Keratinocyte (primary cell): ENCODE data around the gene GRHL3. TPM values are rescaled to one million over a fixed set of nuclear protein-coding genes. Genes with fewer than 3 reads are reported as not detected.

Source experiments
- DNase-seq: peaks from one replicate; pipeline ENCODE4 v3.0.0-alpha.2; 2011; ENCODE audit warnings: low read depth, missing footprints, low spot score
- FAIRE-seq: peaks from 2 replicates; lab custom pipeline; 2011; peaks lifted over from hg19 to GRCh38; lab: Jason Lieb, UNC
- H2AFZ ChIP-seq: 2 replicates; pipeline ENCODE4 v1.6.0; 2012; ENCODE audit warnings: low read length, control low read depth, inconsistent platforms; ENCODE audit not compliant: control insufficient read depth
- H3K27ac ChIP-seq: 2 replicates; pipeline ENCODE4 v1.5.1; 2011; ENCODE audit warnings: low read length; ENCODE audit not compliant: control insufficient read depth, insufficient read depth
- H3K27me3 ChIP-seq: 3 replicates; pipeline ENCODE4 v1.6.0; 2011; ENCODE audit warnings: low read length; ENCODE audit not compliant: control insufficient read depth, insufficient read depth; ENCODE audit errors: extremely low read depth
- H3K36me3 ChIP-seq, 2 experiments: 2 replicates in 1 of 2; 3 replicates in 1 of 2; pipeline ENCODE4 v1.5.1; 2011; ENCODE audit warnings: low read length in 2 of 2, mild to moderate bottlenecking in 1 of 2; ENCODE audit not compliant: control insufficient read depth in 2 of 2, insufficient read depth in 2 of 2; ENCODE audit errors: extremely low read depth in 1 of 2
- H3K4me1 ChIP-seq: 3 replicates; pipeline ENCODE4 v1.5.1; 2011; ENCODE audit warnings: low read length; ENCODE audit not compliant: control insufficient read depth, insufficient read depth; ENCODE audit errors: extremely low read depth
- H3K4me2 ChIP-seq: 3 replicates; pipeline ENCODE4 v1.6.0; 2011; ENCODE audit warnings: low read depth, low read length; ENCODE audit not compliant: control insufficient read depth, insufficient read depth; ENCODE audit errors: extremely low read depth
- H3K4me3 ChIP-seq, 3 experiments: fragments of 200-600 bp in 1 of 3; sonication (generic) in 1 of 3; 2 replicates in 2 of 3; 3 replicates in 1 of 3; pipeline ENCODE4 v1.5.1; 2011 to 2016; ENCODE audit warnings: low read length in 3 of 3, mild to moderate bottlenecking in 3 of 3, control low read depth in 2 of 3, inconsistent platforms in 1 of 3, low read depth in 1 of 3, mixed read lengths in 1 of 3, mixed run types in 1 of 3, moderate library complexity in 1 of 3; ENCODE audit not compliant: control insufficient read depth in 2 of 3, insufficient read depth in 2 of 3; ENCODE audit errors: extremely low read depth in 1 of 3
- H3K79me2 ChIP-seq: 2 replicates; pipeline ENCODE4 v1.6.0; 2012; ENCODE audit warnings: low read length; ENCODE audit not compliant: control insufficient read depth, insufficient read depth
- H3K9ac ChIP-seq: 3 replicates; pipeline ENCODE4 v1.6.0; 2011; ENCODE audit warnings: low read length; ENCODE audit not compliant: control insufficient read depth, insufficient read depth; ENCODE audit errors: extremely low read depth
- H3K9me1 ChIP-seq: 3 replicates; pipeline ENCODE4 v1.6.0; 2011; ENCODE audit warnings: low read length; ENCODE audit not compliant: control insufficient read depth, insufficient read depth; ENCODE audit errors: extremely low read depth
- H3K9me3 ChIP-seq: 2 replicates; pipeline ENCODE4 v1.5.1; 2012; ENCODE audit warnings: low read depth, low read length; ENCODE audit not compliant: control insufficient read depth
- H4K20me1 ChIP-seq: 3 replicates; pipeline ENCODE4 v1.6.0; 2011; ENCODE audit warnings: low read length; ENCODE audit not compliant: control insufficient read depth, insufficient read depth; ENCODE audit errors: extremely low read depth
- EZH2 ChIP-seq: IDR thresholded peaks from one replicate; pipeline ENCODE4 v1.6.1; 2012; ENCODE audit warnings: inconsistent platforms, mild to moderate bottlenecking, low read length, moderate library complexity
- dilution Hi-C: fragments of 300-500 bp; cut with MboI; formaldehyde crosslinking; loops from one replicate; pipeline ENCODE4 v1.7.0; 2020; ENCODE audit warnings: low sequenced_read_pairs; ENCODE audit not compliant: extremely low pct_ligation_motif_present
- polyA plus RNA-seq, 5 experiments: library from polyadenylated mRNA; depleted of rRNA in 3 of 5; stranded (reverse) in 3 of 5; stranded (forward) in 1 of 5; unstranded in 1 of 5; fragments of >200 nt; gene quantifications; 1 replicate in 1 of 5; 2 replicates in 3 of 5; 3 replicates in 1 of 5; pipeline versions ENCODE4 v1.2.1 to v1.2.3, GENCODE V29; 2011 to 2012; ENCODE audit warnings: missing spikeins in 2 of 5, low read depth in 1 of 5, low replicate concordance in 1 of 5
- TF ChIP-seq, protein P1 (sequence below), 3 experiments: IDR thresholded peaks in 1 of 3; conservative IDR thresholded peaks in 1 of 3; optimal IDR thresholded peaks in 1 of 3; 2 replicates in 2 of 3; 3 replicates in 1 of 3; pipeline versions ENCODE3 to v1.5.1; 2011; ENCODE audit warnings: low read length in 3 of 3, mild to moderate bottlenecking in 3 of 3, moderate library complexity in 2 of 3, control low read depth in 1 of 3, inconsistent platforms in 1 of 3; ENCODE audit not compliant: insufficient read depth in 2 of 3; ENCODE audit errors: extremely low read depth in 1 of 3

GRHL3 gene
- polyA plus RNA-seq, 1 donor (not counting 4 experiments of a cell fraction or from before 2014, with no cell fraction given): 13.0 TPM

DNA sequence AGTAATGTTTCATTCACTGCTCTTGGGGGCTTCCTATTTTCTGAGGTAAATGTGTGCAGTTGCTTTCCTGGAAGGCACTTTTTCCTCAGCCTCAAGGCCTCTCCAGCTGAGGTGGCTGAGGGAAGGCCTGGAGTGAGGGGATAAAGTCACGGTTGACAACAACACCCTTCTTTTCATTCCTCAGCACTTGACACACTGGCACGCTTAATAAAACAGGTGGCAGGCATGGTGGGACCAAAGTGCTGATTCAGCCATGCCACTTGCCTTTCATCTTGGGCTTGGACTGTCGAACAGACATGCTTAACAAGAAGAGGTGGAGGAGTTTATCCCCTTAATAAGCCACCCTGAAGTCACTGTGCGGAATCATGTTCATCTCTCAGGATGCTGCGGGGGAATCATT, 23.6 kb upstream of the GRHL3 start:
- dilution Hi-C loops: no loop called here
- no peak for DNase-seq

DNA sequence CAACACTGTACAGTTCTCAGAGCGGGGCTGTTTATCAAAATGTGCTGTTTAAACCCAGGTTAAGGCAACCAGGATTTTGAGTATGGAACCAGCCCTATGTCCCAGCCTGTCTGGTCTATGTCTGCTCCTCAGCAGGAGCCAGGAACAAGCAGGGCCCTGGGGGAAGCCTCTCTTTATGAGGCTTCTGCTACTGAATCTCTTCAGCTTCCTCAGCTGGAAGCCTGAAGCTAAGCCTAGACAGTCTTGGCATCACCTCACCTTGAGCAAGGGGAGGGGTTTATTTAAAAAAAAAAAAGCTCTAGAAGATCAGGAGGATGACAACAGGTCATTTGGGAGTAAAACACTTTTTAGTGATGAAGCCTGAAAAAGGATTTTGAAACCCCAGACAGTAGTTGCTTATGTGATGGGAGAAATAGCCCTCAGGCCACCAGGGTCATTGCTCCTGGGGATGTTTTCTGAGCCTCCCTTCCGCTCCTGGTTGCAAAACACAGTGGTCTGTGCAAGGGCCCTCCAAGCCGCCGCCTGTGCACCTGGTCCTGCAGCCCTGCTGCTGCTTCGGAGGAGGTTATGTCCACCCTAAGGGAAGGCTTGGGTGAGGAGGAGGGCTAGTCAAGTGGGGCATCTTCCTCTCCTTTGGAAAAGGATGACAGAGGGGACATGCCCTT, 21.8 kb upstream of the GRHL3 start:
- no peaks in the 10 kb centered on the region for H3K27me3 ChIP-seq
- DNase-seq: no peak
- H4K20me1 ChIP-seq: no peaks in the 10 kb centered on the region
- H3K9ac ChIP-seq: peak overlapping the region; percentile 2
- H2AFZ ChIP-seq: peak overlapping the region; percentile 44
- H3K9me3 ChIP-seq: no peaks in the 10 kb centered on the region
- no peaks in the 10 kb centered on the region for H3K36me3 ChIP-seq
- no peaks in the 10 kb centered on the region for H3K9me1 ChIP-seq
- no peak overlapping the region for H3K4me3 ChIP-seq
- dilution Hi-C loops: no loop called here
- TF ChIP-seq, protein P1, sequence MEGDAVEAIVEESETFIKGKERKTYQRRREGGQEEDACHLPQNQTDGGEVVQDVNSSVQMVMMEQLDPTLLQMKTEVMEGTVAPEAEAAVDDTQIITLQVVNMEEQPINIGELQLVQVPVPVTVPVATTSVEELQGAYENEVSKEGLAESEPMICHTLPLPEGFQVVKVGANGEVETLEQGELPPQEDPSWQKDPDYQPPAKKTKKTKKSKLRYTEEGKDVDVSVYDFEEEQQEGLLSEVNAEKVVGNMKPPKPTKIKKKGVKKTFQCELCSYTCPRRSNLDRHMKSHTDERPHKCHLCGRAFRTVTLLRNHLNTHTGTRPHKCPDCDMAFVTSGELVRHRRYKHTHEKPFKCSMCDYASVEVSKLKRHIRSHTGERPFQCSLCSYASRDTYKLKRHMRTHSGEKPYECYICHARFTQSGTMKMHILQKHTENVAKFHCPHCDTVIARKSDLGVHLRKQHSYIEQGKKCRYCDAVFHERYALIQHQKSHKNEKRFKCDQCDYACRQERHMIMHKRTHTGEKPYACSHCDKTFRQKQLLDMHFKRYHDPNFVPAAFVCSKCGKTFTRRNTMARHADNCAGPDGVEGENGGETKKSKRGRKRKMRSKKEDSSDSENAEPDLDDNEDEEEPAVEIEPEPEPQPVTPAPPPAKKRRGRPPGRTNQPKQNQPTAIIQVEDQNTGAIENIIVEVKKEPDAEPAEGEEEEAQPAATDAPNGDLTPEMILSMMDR (optimal IDR thresholded peaks at IDR 0.05 in 1 of 3, IDR thresholded peaks at IDR 0.05 in 1 of 3, conservative IDR thresholded peaks at IDR 0.05 in 1 of 3; ENCODE audit: extremely low read depth in 1 of 3, insufficient read depth in 2 of 3, low read length in 3 of 3): no peak
- TF ChIP-seq EZH2: no peak
- peaks cover 53% of the 10 kb centered on the region for H3K4me1 ChIP-seq
- H3K27ac ChIP-seq: no peak overlapping the region
- no peaks in the 10 kb centered on the region for H3K79me2 ChIP-seq
- no peak for FAIRE-seq
- H3K4me2 ChIP-seq: no peak overlapping the region

More for the DNA sequence above, 23.6 kb upstream of the GRHL3 start:
- peak overlapping the region; percentile 82 for H3K9ac ChIP-seq
- no peak overlapping the region for H3K4me3 ChIP-seq
- no peaks in the 10 kb centered on the region for H4K20me1 ChIP-seq
- H3K4me2 ChIP-seq: peak overlapping the region; percentile 81
- H3K27ac ChIP-seq: peak overlapping the region; percentile 99
- TF ChIP-seq, protein P1 (optimal IDR thresholded peaks at IDR 0.05 in 1 of 3, IDR thresholded peaks at IDR 0.05 in 1 of 3, conservative IDR thresholded peaks at IDR 0.05 in 1 of 3; ENCODE audit: extremely low read depth in 1 of 3, insufficient read depth in 2 of 3, low read length in 3 of 3): no peak
- TF ChIP-seq EZH2: no peak
- peaks cover 49% of the 10 kb centered on the region for H3K4me1 ChIP-seq
- H3K79me2 ChIP-seq: no peaks in the 10 kb centered on the region
- peak; percentile 64 for FAIRE-seq
- H3K27me3 ChIP-seq: no peaks in the 10 kb centered on the region
- H3K9me1 ChIP-seq: no peaks in the 10 kb centered on the region
- H3K36me3 ChIP-seq: no peaks in the 10 kb centered on the region
- no peak overlapping the region for H2AFZ ChIP-seq
- H3K9me3 ChIP-seq: no peaks in the 10 kb centered on the region
